ENCODE data around the gene UBE3D.

- TF ChIP-seq YY1 (tag by site-specific recombination; IDR thresholded peaks at IDR 0.05) (no peak), ZNF660 (tag by site-specific recombination; IDR thresholded peaks at IDR 0.05) (no peak), PBX3 (CRISPR knock-in tag; IDR thresholded peaks at IDR 0.05) (no peak), BCL11B (tag by site-specific recombination; IDR thresholded peaks at IDR 0.05; ENCODE audit: low read depth) (no peak), ZNF146 (tag by site-specific recombination; IDR thresholded peaks at IDR 0.05) (no peak), CTCF (tag by site-specific recombination; IDR thresholded peaks at IDR 0.05) (no peak), ZNF274 (IDR thresholded peaks at IDR 0.05; ENCODE audit: low read length) (no peak), ZNF274 (tag by site-specific recombination; IDR thresholded peaks at IDR 0.05; ENCODE audit: borderline replicate concordance) (no peak), KLF16 (tag by site-specific recombination; IDR thresholded peaks at IDR 0.05) (no peak), ATF2 (tag by site-specific recombination; IDR thresholded peaks at IDR 0.05; ENCODE audit: low read depth) (no peak)
Measured at GRCh38 chr6:82987416-82987815, 78.2 kb downstream of the UBE3D start.

Measured in HEK293 (cell line).